Parathyroid adenoma (tissue), 2 donors: ENCODE measurements around the gene IL11RA.

Source experiments
- H2AFZ ChIP-seq: fragments of 300-600 bp; sonication (generic); one replicate; pipeline ENCODE4 v1.7.0; 2017; ENCODE audit warnings: antibody characterized with exemption, mild to moderate bottlenecking
- H3K27ac ChIP-seq: fragments of 300-600 bp; sonication (generic); one replicate; pipeline ENCODE4 v1.7.0; 2017
- H3K27me3 ChIP-seq: fragments of 300-600 bp; sonication (generic); one replicate; pipeline ENCODE4 v1.7.0; 2017; ENCODE audit warnings: low read length; ENCODE audit not compliant: control insufficient read depth, insufficient read depth
- H3K36me3 ChIP-seq: fragments of 300-600 bp; sonication (generic); one replicate; pipeline ENCODE4 v1.7.0; 2017; ENCODE audit warnings: low read length; ENCODE audit not compliant: control insufficient read depth, insufficient read depth
- H3K4me1 ChIP-seq: fragments of 300-600 bp; sonication (generic); one replicate; pipeline ENCODE4 v1.7.0; 2017; ENCODE audit warnings: control low read depth
- H3K4me2 ChIP-seq: fragments of 300-600 bp; sonication (generic); one replicate; pipeline ENCODE4 v1.7.0; 2017; ENCODE audit warnings: low read length
- H3K4me3 ChIP-seq: fragments of 300-600 bp; sonication (generic); one replicate; pipeline ENCODE4 v1.7.0; 2017; ENCODE audit warnings: low read depth, low read length
- H3K79me2 ChIP-seq: fragments of 300-600 bp; sonication (generic); one replicate; pipeline ENCODE4 v1.7.0; 2017; ENCODE audit warnings: control low read depth
- H3K9ac ChIP-seq: fragments of 300-600 bp; sonication (generic); one replicate; pipeline ENCODE4 v1.7.0; 2017; ENCODE audit warnings: mild to moderate bottlenecking
- H3K9me3 ChIP-seq: fragments of 300-600 bp; sonication (generic); one replicate; pipeline ENCODE4 v1.7.0; 2017; ENCODE audit warnings: low read length; ENCODE audit not compliant: control insufficient read depth
- TF ChIP-seq, protein P1 (sequence below): fragments of 300-600 bp; sonication (generic); IDR thresholded peaks from one replicate; pipeline ENCODE4 v1.7.0; 2017; ENCODE audit warnings: antibody characterized with exemption, mild to moderate bottlenecking
- donor health status: primary hyperparathyroidism.

IL11RA gene

DNA sequence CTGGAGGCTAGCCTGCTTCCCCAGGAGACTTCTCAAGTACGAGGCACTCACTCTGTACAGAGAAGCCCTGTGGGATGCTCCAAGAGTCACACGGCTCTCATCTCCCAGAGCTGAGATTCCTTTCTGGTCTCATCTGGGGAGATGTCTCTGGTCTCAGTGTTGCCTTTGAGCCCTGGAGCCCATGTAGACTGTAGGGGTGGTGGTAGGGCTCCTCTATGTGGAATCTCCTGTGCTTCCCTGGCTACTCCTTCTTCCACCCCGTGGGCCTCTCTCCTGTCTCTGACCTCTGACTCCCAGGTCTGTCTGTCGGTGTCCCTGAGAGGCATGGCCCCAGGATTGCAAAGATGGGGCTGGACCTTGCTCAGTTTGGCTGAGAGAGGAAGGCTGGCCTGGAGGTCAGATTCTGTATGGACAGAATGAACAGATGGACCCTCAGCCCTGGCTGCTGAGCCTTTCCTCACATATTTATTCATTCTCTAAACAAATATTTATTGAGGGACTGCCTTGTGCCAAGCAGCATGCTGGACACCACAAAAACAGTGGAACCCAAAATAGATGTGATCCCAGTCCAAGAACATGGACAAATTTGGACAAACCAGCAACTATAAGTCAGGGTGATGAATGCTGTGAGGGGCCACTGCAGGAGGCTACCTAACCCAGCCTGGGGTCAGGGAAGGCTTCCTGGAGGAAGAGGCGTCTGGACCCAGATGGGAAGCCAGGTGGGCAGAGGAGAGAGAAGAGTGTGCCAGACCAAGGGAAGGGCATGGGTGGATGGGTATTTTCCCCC is 36.5 kb downstream of the IL11RA start:
- Histone ChIP-seq H3K79me2 (no peaks in the 10 kb centered on the region), H3K4me2 (no peak overlapping the region), H2AFZ (no peak overlapping the region), H3K36me3 (no peaks in the 10 kb centered on the region), H3K9me3 (no peaks in the 10 kb centered on the region), H3K9ac (no peak overlapping the region), H3K4me1 (no peaks in the 10 kb centered on the region), H3K4me3 (no peak overlapping the region), H3K27ac (no peak overlapping the region), H3K27me3 (no peaks in the 10 kb centered on the region)
- TF ChIP-seq, protein P1, sequence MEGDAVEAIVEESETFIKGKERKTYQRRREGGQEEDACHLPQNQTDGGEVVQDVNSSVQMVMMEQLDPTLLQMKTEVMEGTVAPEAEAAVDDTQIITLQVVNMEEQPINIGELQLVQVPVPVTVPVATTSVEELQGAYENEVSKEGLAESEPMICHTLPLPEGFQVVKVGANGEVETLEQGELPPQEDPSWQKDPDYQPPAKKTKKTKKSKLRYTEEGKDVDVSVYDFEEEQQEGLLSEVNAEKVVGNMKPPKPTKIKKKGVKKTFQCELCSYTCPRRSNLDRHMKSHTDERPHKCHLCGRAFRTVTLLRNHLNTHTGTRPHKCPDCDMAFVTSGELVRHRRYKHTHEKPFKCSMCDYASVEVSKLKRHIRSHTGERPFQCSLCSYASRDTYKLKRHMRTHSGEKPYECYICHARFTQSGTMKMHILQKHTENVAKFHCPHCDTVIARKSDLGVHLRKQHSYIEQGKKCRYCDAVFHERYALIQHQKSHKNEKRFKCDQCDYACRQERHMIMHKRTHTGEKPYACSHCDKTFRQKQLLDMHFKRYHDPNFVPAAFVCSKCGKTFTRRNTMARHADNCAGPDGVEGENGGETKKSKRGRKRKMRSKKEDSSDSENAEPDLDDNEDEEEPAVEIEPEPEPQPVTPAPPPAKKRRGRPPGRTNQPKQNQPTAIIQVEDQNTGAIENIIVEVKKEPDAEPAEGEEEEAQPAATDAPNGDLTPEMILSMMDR = no peak

DNA sequence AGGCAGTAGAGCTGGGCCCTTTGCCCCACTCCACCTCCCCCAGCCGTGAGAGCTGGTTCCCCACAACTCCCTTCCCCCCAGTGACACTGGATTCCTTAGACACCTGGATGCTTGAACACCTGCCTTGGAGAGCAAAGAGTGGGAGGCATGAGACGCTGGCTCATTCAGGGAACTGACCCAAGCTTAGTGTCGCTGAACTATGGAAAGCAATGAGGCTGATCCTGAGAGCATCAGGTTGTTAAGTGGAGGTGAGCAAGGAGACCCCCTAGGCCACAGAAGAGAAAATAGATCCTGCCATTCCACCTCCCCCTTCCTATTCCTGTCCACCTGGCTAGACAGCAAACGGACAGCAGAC is 37.1 kb downstream of the IL11RA start:
- Histone ChIP-seq H3K4me1 (no peaks in the 10 kb centered on the region), H3K4me3 (no peak overlapping the region), H3K9me3 (no peaks in the 10 kb centered on the region), H3K36me3 (no peaks in the 10 kb centered on the region), H3K79me2 (no peaks in the 10 kb centered on the region), H3K9ac (no peak overlapping the region), H2AFZ (no peak overlapping the region), H3K27me3 (no peaks in the 10 kb centered on the region), H3K27ac (no peak overlapping the region), H3K4me2 (no peak overlapping the region)
- TF ChIP-seq, protein P1 = no peak

DNA sequence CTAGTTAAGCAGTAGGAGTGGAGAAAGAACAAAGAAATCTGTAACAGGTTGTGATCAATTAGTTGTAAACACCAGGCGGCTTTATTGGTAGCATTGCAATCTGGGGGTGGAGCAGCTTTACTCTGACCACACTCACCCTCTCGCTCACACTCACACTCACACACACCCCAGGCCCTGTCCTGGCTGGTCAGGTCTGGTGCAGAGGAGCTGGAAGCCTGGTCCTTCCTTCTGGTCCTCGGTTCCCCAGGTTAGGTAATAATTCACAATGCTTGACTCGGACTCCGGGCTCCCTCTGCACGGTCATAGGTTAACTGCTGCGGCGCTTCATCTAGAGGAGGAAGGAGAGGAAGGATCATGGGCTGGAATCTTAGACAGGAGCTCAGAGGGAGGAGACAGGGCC is 37.5 kb downstream of the IL11RA start:
- H3K27me3 ChIP-seq = no peaks in the 10 kb centered on the region
- no peaks in the 10 kb centered on the region for H3K4me1 ChIP-seq
- no peak overlapping the region for H3K27ac ChIP-seq
- H3K9ac ChIP-seq = no peak overlapping the region
- no peaks in the 10 kb centered on the region for H3K36me3 ChIP-seq
- H3K9me3 ChIP-seq = no peaks in the 10 kb centered on the region
- TF ChIP-seq, protein P1 = no peak
- no peak overlapping the region for H2AFZ ChIP-seq
- H3K4me3 ChIP-seq = no peak overlapping the region
- H3K79me2 ChIP-seq = no peaks in the 10 kb centered on the region
- no peak overlapping the region for H3K4me2 ChIP-seq

DNA sequence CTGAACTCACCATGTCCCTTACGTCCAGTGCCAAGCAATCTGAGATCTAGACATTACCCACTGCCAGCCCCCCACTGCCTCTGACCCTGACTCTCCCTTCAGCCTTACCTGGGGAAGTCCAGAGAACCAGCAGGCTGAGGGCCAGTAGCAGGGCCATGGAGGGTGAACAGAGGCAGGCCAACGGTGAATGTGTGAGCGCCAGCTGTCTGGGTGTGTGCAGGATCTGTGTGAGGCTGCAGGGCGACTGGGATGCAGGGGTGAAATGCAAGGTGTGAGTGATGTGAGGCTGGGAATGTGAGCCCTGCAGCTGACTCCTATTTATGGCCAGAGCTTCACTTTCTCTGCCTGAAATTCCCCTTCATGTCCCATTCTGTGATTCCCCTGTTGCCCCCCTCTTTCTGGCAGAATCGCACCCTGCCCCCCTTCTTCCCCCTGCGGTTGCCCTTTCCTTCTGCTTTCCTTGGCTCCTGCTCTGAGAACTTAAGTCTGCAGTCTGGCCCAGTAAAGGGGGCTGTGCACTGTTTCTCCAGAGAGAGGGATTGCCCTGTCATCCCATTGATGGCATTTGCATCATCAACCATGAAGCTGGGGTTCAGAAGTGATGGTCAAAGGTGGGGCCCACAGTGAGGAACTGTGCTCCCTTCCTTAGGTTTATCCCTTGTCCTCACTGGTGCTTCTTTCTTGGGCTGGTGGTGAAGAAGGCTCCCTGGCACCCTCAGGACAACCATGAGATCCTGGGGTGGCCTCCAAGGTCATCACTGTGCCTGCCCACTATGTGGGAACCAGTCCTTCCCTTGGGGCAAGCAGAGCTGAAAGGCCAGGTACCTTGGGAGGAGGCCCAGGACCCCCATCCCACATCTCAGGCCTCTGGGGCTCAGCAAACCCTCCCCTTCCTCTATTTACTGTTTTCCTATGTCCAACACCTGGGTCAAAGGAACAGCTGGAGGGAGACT is 39.3 kb downstream of the IL11RA start, which contains the start of gene CCL19:
CCL19 (minus strand) TSS at position 294 of the 953 bp plus-strand sequence; CDS start at position 157, 137 bp downstream.
- Histone ChIP-seq H3K27ac (no peak within 1 kb of the TSS), H3K4me3 (no peak within 1 kb of the TSS), H3K27me3 (no peaks in the 10 kb centered on the region), H3K79me2 (no peaks in the 10 kb centered on the region), H3K4me1 (no peaks in the 10 kb centered on the region), H3K9ac (no peak within 1 kb of the TSS), H2AFZ (no peak within 1 kb of the TSS), H3K9me3 (no peaks in the 10 kb centered on the region), H3K36me3 (no peaks in the 10 kb centered on the region), H3K4me2 (no peak within 1 kb of the TSS)
- TF ChIP-seq, protein P1 = no peak
